Smooth muscle cell (in vitro differentiated cells): Measurements from ENCODE around the gene CST3. TPM values are rescaled to one million over a fixed set of nuclear protein-coding genes. Genes with fewer than 3 reads are reported as not detected.

Experiments
- DNase-seq: peaks from one replicate; lab custom pipeline; 2025; ENCODE audit not compliant: unreplicated experiment; lab: John Stamatoyannopoulos, UW
- H2AFZ ChIP-seq: fragments of 200-600 bp; sonication (generic); 2 replicates; pipeline ENCODE4 v1.6.0; 2016; ENCODE audit warnings: antibody characterized with exemption, low read depth, mild to moderate bottlenecking
- H3F3A ChIP-seq: fragments of 200-600 bp; sonication (generic); 2 replicates; pipeline ENCODE4 v1.6.0; 2017; ENCODE audit warnings: antibody characterized with exemption, low read depth
- H3K27ac ChIP-seq: fragments of 200-600 bp; sonication (generic); 2 replicates; pipeline ENCODE4 v1.5.1; 2016; ENCODE audit warnings: low read depth, mild to moderate bottlenecking
- H3K27me3 ChIP-seq: fragments of 200-600 bp; sonication (generic); 2 replicates; pipeline ENCODE4 v1.6.1; 2016; ENCODE audit warnings: low read depth, mild to moderate bottlenecking
- H3K36me3 ChIP-seq: fragments of 200-600 bp; sonication (generic); 2 replicates; pipeline ENCODE4 v1.5.1; 2016; ENCODE audit warnings: low read depth
- H3K4me1 ChIP-seq: fragments of 200-600 bp; sonication (generic); 2 replicates; pipeline ENCODE4 v1.5.1; 2016; ENCODE audit warnings: low read depth
- H3K4me2 ChIP-seq: fragments of 200-600 bp; sonication (generic); 2 replicates; pipeline ENCODE4 v1.6.0; 2016; ENCODE audit warnings: mild to moderate bottlenecking
- H3K4me3 ChIP-seq: fragments of 200-600 bp; sonication (generic); 2 replicates; pipeline ENCODE4 v1.5.1; 2016; ENCODE audit warnings: mild to moderate bottlenecking
- H3K79me2 ChIP-seq: fragments of 200-600 bp; sonication (generic); 2 replicates; pipeline ENCODE4 v1.6.0; 2016; ENCODE audit warnings: low read depth, mild to moderate bottlenecking
- H3K9ac ChIP-seq: fragments of 200-600 bp; sonication (generic); 2 replicates; pipeline ENCODE4 v1.6.0; 2016; ENCODE audit warnings: low read depth
- H3K9me3 ChIP-seq: fragments of 200-600 bp; sonication (generic); replicated peaks from 2 replicates; pipeline ENCODE4 v1.5.1; 2016; ENCODE audit warnings: low read depth
- H4K20me1 ChIP-seq: fragments of 200-600 bp; sonication (generic); 2 replicates; pipeline ENCODE4 v1.6.0; 2016; ENCODE audit warnings: low read depth
- WGBS: methylation state at CpG from one replicate; pipeline ENCODE4 v1.1.7; 2016; ENCODE audit warnings: low lambda C conversion rate; 5-methylcytosine and 5-hydroxymethylcytosine counted together
- polyA plus RNA-seq: library from polyadenylated mRNA; unstranded; fragments of >200 nt; fragmentation: Nextera tagmentation; extraction: Ambion mirVana; gene quantifications from 2 replicates; pipeline ENCODE4 v1.2.1, GENCODE V29; 2016
- total RNA-seq: library from RNA; depleted of rRNA; stranded (reverse); fragments of >200 nt; gene quantifications from 2 replicates; pipeline ENCODE4 v1.2.3, GENCODE V29; 2014
- TF ChIP-seq, protein P1 (sequence below): fragments of 200-600 bp; sonication (generic); IDR thresholded peaks from 2 replicates; pipeline ENCODE4 v1.5.1; 2017; ENCODE audit warnings: borderline replicate concordance, mild to moderate bottlenecking, antibody characterized with exemption; ENCODE audit not compliant: insufficient read depth, poor library complexity, severe bottlenecking

Gene CST3
- total and polyA plus RNA-seq, 2 experiments from 2014 or later: 170 to 338 TPM

DNA sequence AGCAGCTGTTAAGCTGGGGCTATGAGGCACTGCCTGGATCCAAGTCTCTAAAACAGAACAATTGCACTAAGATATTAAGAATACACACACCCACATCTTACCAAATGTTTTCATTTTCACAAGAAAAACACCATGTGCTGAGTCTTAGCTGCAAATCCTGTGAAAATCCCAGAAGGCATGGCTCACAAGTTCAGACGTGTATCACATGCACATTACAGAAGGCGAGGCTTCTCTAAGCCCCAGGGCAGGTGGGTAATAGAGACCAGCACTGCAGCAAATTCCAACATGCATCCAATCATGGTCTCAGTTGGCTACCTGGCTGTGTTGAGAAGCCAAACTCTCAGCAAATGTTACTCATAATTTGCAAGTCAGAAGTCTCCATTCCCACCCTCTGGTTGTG, 16.2 kb upstream of the CST3 start:
- TF ChIP-seq, protein P1, sequence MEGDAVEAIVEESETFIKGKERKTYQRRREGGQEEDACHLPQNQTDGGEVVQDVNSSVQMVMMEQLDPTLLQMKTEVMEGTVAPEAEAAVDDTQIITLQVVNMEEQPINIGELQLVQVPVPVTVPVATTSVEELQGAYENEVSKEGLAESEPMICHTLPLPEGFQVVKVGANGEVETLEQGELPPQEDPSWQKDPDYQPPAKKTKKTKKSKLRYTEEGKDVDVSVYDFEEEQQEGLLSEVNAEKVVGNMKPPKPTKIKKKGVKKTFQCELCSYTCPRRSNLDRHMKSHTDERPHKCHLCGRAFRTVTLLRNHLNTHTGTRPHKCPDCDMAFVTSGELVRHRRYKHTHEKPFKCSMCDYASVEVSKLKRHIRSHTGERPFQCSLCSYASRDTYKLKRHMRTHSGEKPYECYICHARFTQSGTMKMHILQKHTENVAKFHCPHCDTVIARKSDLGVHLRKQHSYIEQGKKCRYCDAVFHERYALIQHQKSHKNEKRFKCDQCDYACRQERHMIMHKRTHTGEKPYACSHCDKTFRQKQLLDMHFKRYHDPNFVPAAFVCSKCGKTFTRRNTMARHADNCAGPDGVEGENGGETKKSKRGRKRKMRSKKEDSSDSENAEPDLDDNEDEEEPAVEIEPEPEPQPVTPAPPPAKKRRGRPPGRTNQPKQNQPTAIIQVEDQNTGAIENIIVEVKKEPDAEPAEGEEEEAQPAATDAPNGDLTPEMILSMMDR: no peak
- no peak overlapping the region for H2AFZ ChIP-seq
- H3K9ac ChIP-seq: no peak overlapping the region
- H3K27ac ChIP-seq: no peak overlapping the region
- no peaks in the 10 kb centered on the region for H4K20me1 ChIP-seq
- DNase-seq: no peak
- H3K9me3 ChIP-seq: no peaks in the 10 kb centered on the region
- H3K36me3 ChIP-seq: no peaks in the 10 kb centered on the region
- H3F3A ChIP-seq: no peaks in the 10 kb centered on the region
- H3K4me1 ChIP-seq: no peaks in the 10 kb centered on the region
- WGBS: 45% methylated on average over 2 of the region's 2 CpGs
- no peaks in the 10 kb centered on the region for H3K27me3 ChIP-seq
- no peaks in the 10 kb centered on the region for H3K79me2 ChIP-seq
- H3K4me2 ChIP-seq: no peak overlapping the region
- no peak overlapping the region for H3K4me3 ChIP-seq

GRCh38 chr20:23653400-23653938, 15.7 kb upstream of the CST3 start:
- H3K9ac ChIP-seq: no peak overlapping the region
- no peak for DNase-seq

GRCh38 chr20:23652926-23653325, 15.2 kb upstream of the CST3 start:
- no peak for DNase-seq

More at GRCh38 chr20:23653400-23653938, 15.7 kb upstream of the CST3 start:
- no peaks in the 10 kb centered on the region for H3K9me3 ChIP-seq
- no peaks in the 10 kb centered on the region for H3K4me1 ChIP-seq
- no peak overlapping the region for H3K4me3 ChIP-seq
- 96% methylated on average over 3 of the region's 3 CpGs for WGBS
- H3K4me2 ChIP-seq: no peak overlapping the region
- H2AFZ ChIP-seq: no peak overlapping the region
- H3K36me3 ChIP-seq: no peaks in the 10 kb centered on the region
- no peaks in the 10 kb centered on the region for H3K27me3 ChIP-seq
- H3K27ac ChIP-seq: no peak overlapping the region
- no peaks in the 10 kb centered on the region for H4K20me1 ChIP-seq
- TF ChIP-seq, protein P1: no peak
- H3K79me2 ChIP-seq: no peaks in the 10 kb centered on the region
- no peaks in the 10 kb centered on the region for H3F3A ChIP-seq

DNA sequence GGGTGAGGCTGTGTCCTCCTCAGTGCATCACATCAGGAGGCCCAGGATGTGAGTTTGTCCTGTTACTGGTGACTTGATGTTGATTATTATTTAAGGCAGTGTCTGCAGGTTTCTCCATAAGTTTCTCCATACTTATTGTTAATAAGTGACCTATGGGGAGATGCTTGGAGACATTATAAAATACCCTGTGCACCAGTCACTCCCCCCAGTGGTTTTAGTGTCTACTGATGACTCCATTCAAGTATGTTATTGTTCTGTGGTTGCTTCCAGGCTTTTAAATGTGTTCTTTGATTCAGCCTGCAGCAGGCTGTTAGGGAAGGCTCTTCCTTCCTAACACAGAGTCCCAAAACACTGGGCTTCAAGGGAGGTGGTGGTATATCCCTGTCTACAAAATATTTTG, 14.6 kb upstream of the CST3 start:
- no peaks in the 10 kb centered on the region for H3K36me3 ChIP-seq
- no peak for DNase-seq
- H3K4me1 ChIP-seq: no peaks in the 10 kb centered on the region
- H4K20me1 ChIP-seq: no peaks in the 10 kb centered on the region
- H3K4me2 ChIP-seq: no peak overlapping the region
- no peak overlapping the region for H3K9ac ChIP-seq
- no peak overlapping the region for H2AFZ ChIP-seq
- H3K4me3 ChIP-seq: no peak overlapping the region
- H3K27ac ChIP-seq: no peak overlapping the region
- H3F3A ChIP-seq: no peaks in the 10 kb centered on the region
- no peaks in the 10 kb centered on the region for H3K27me3 ChIP-seq
- H3K9me3 ChIP-seq: no peaks in the 10 kb centered on the region
- TF ChIP-seq, protein P1: no peak
- no peaks in the 10 kb centered on the region for H3K79me2 ChIP-seq

More at GRCh38 chr20:23652926-23653325, 15.2 kb upstream of the CST3 start:
- Histone ChIP-seq H3K4me1 (no peaks in the 10 kb centered on the region), H3K9ac (no peak overlapping the region), H3K27me3 (no peaks in the 10 kb centered on the region), H3F3A (no peaks in the 10 kb centered on the region), H2AFZ (no peak overlapping the region), H3K4me2 (no peak overlapping the region), H3K9me3 (no peaks in the 10 kb centered on the region), H3K27ac (no peak overlapping the region), H4K20me1 (no peaks in the 10 kb centered on the region), H3K36me3 (no peaks in the 10 kb centered on the region), H3K4me3 (no peak overlapping the region), H3K79me2 (no peaks in the 10 kb centered on the region)
- 86% methylated on average over 2 of the region's 2 CpGs for WGBS
- TF ChIP-seq, protein P1: no peak
